Tibial nerve (tissue), 4 donors: ENCODE data around the gene KDM4B. TPM values are rescaled to one million over a fixed set of nuclear protein-coding genes. Genes with fewer than 3 reads are reported as not detected.
"Not testable (repeated sequence)": the region's sequence is repeated elsewhere in the genome, so short reads cannot be mapped to it uniquely, and the experiment has no call there.

Experiments
- DNase-seq, 2 donors: peaks; one replicate each; pipeline ENCODE4 v3.0.0-alpha.2; 2019; ENCODE audit warnings: low spot score in 2 of 2
- H3K27ac ChIP-seq, 4 donors: fragments of 200-600 bp; sonication (generic) in 3 of 4; one replicate each; pipeline ENCODE4 v1.5.1; 2017 to 2019; ENCODE audit warnings: mild to moderate bottlenecking in 1 of 4
- H3K27me3 ChIP-seq, 2 donors: fragments of 200-600 bp; sonication (generic) in 1 of 2; one replicate each; pipeline versions ENCODE4 v1.5.1 to v1.6.0; 2017 to 2019
- H3K36me3 ChIP-seq, 3 donors: fragments of 200-600 bp; sonication (generic); one replicate each; pipeline ENCODE4 v1.5.1; 2018 to 2019
- H3K4me1 ChIP-seq, 4 donors: fragments of 200-600 bp; sonication (generic) in 3 of 4; one replicate each; pipeline ENCODE4 v1.5.1; 2017 to 2019
- H3K4me3 ChIP-seq, 4 donors: fragments of 200-600 bp; sonication (generic) in 3 of 4; one replicate each; pipeline ENCODE4 v1.5.1; 2017 to 2019; ENCODE audit warnings: mild to moderate bottlenecking in 1 of 4, moderate library complexity in 1 of 4
- H3K9me3 ChIP-seq, 4 donors: fragments of 200-600 bp; sonication (generic) in 3 of 4; one replicate each; pipeline ENCODE4 v1.5.1; 2017 to 2019
- EP300 ChIP-seq, 2 donors: sonication (generic); formaldehyde crosslinking; IDR thresholded peaks; one replicate each; pipeline ENCODE4 v1.6.1; 2017; ENCODE audit warnings: antibody characterized with exemption in 2 of 2, mild to moderate bottlenecking in 1 of 2
- POLR2A ChIP-seq, 2 donors: fragments of 450-650 bp; IDR thresholded peaks; one replicate each; pipeline ENCODE4 v1.6.1; 2017; ENCODE audit warnings: antibody characterized with exemption in 2 of 2, mild to moderate bottlenecking in 2 of 2, moderate library complexity in 2 of 2
- WGBS, 2 donors: methylation state at CpG; one replicate each; pipeline ENCODE4 v1.1.5; 2018; 5-methylcytosine and 5-hydroxymethylcytosine counted together
- total RNA-seq, 4 donors: library from RNA; depleted of rRNA; stranded (reverse); fragments of >200 nt; gene quantifications; one replicate each; pipeline ENCODE4 v1.1.0, GENCODE V29; 2016
- TF ChIP-seq, protein P1 (sequence below), 5 experiments: fragments of 200-600 bp in 3 of 5; fragments of 450-650 bp in 2 of 5; sonication (generic) in 3 of 5; IDR thresholded peaks; one replicate each; pipeline ENCODE4 v1.5.1; 2016 to 2019; ENCODE audit warnings: antibody characterized with exemption in 5 of 5, mild to moderate bottlenecking in 3 of 5, moderate library complexity in 2 of 5

The KDM4B gene
- total RNA-seq, 4 donors from 2014 or later = 37.8 to 72.4 (median 57.2) TPM

DNA sequence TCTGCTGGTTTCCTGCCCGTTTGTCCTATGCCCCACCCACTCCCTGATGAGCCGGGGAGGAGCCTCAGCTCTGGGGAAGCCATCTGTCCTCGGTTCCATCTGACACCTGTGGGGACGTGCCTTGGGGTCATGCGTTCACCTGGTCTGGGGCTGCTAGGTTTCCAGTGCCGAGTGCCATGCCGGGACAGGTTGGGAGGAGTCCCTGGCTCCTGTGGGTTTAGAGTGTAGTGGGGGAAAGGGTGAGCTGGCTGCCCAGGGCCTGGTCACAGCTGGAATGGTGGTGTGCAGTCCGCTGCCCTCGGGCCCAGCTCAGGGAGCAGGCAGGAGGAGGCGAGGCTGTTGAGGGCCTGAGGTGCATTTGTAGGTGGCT is 2.5 kb downstream of the KDM4B start:
- H3K27ac ChIP-seq = peak overlapping the region in 2 of 4 donors; percentile 18 to 84

DNA sequence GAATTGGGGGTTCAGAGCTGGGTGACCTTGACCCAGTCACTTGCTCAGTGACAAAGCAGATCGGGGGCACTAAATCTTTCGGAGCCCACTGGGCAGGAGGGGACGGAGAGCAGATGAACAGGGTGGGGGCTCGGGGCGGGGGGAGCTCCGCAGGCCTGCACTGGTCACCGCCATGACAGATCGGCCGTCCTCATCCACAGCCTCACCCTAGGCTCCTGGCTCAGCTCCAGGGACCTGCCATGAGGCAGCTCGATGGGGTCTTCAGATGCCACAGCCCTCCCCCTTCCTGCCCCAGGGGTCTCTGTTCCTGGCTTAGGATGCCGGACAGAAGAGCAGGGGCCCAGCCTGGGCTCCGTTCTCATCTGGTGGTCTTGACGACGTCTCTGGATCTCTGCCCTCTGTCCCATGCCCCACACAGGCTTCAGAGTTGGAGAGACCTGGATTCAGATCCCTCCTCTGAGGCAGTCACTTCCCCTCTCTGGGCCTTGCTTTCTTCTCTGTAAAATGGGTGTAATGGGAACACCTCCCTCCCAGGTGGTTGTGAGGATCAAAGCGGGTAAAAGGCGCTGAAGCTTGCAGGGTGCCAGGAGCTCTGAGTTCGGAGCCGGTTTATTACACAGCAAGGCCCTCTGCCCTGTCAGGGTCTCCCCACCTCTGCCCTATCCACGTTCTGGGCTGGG is 3.0 kb downstream of the KDM4B start:
- Histone ChIP-seq H3K9me3 (no peaks in the 10 kb centered on the region), H3K27ac (peak overlapping the region in 2 of 4 donors; percentile 18 to 84), H3K36me3 (no peaks in the 10 kb centered on the region), H3K27me3 (no peaks in the 10 kb centered on the region), H3K4me1 (peaks cover 0 to 82% (median 53%) of the 10 kb centered on the region in 4 donors), H3K4me3 (no peak overlapping the region)
- TF ChIP-seq POLR2A (IDR thresholded peaks at IDR 0.05) (no peak), EP300 (IDR thresholded peaks at IDR 0.05) (no peak)
- TF ChIP-seq, protein P1, sequence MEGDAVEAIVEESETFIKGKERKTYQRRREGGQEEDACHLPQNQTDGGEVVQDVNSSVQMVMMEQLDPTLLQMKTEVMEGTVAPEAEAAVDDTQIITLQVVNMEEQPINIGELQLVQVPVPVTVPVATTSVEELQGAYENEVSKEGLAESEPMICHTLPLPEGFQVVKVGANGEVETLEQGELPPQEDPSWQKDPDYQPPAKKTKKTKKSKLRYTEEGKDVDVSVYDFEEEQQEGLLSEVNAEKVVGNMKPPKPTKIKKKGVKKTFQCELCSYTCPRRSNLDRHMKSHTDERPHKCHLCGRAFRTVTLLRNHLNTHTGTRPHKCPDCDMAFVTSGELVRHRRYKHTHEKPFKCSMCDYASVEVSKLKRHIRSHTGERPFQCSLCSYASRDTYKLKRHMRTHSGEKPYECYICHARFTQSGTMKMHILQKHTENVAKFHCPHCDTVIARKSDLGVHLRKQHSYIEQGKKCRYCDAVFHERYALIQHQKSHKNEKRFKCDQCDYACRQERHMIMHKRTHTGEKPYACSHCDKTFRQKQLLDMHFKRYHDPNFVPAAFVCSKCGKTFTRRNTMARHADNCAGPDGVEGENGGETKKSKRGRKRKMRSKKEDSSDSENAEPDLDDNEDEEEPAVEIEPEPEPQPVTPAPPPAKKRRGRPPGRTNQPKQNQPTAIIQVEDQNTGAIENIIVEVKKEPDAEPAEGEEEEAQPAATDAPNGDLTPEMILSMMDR (IDR thresholded peaks at IDR 0.05) = no peak
- DNase-seq = no peak
- WGBS, 2 donors = 85% methylated on average over 16 to 19 of the region's 19 CpGs

More for the DNA sequence above, 2.5 kb downstream of the KDM4B start:
- TF ChIP-seq, protein P1 (IDR thresholded peaks at IDR 0.05) = no peak
- TF ChIP-seq POLR2A (IDR thresholded peaks at IDR 0.05) = no peak
- TF ChIP-seq EP300 (IDR thresholded peaks at IDR 0.05) = no peak
- 36 to 38% methylated on average over 10 of the region's 10 CpGs for WGBS, 2 donors
- Histone ChIP-seq H3K9me3 (no peaks in the 10 kb centered on the region), H3K4me1 (peaks cover 0 to 76% (median 48%) of the 10 kb centered on the region in 4 donors), H3K36me3 (no peaks in the 10 kb centered on the region), H3K27me3 (no peaks in the 10 kb centered on the region), H3K4me3 (peak overlapping the region in 3 of 4 donors; percentile 7 to 78 (median 72))
- no peak for DNase-seq

DNA sequence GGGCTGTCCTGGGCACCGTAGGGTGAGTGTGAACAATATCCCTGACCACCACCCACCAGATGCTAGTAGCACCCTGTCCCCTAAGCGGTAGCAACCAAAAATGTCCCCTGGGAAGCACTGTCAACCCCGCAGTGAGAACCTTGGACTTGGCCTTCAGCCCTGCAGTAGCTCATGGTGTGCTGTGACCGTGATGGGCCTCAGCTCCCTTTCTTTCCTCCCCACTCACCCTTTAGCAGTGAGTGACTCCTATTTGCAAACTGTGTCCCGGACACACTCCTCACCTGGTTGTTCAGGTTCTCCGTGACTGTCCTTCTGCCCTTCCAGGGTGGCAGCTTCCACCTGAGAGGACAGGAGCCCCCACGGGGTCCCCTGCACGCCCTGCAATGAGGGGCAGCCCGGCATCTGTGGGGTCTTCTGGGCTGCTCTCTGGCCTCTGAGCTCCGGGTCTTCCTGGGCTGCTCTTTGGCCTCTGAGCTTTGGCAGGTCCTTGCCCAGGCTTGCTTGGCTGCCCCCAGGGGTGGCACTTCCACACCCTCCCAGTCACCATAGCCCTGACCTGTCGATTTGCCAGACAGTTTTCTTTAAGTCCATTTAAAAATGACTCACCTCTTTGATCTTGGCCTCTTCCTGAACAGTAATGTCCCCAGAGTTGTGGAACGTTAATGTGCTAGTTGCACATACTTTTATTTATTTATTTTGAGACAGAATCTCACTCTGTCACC is 3.8 kb downstream of the KDM4B start:
- no peak for DNase-seq
- H3K27ac ChIP-seq = peak overlapping the region in 2 of 4 donors; percentile 14 to 84
- H3K4me3 ChIP-seq = no peak overlapping the region
- WGBS, 2 donors = 78 to 79% methylated on average over 12 of the region's 12 CpGs
- no peak for TF ChIP-seq POLR2A (IDR thresholded peaks at IDR 0.05)
- TF ChIP-seq EP300 (IDR thresholded peaks at IDR 0.05) = no peak
- TF ChIP-seq, protein P1 (IDR thresholded peaks at IDR 0.05) = no peak
- peaks cover 0 to 89% (median 60%) of the 10 kb centered on the region in 4 donors for H3K4me1 ChIP-seq
- H3K9me3 ChIP-seq = no peaks in the 10 kb centered on the region
- no peaks in the 10 kb centered on the region for H3K36me3 ChIP-seq
- no peaks in the 10 kb centered on the region for H3K27me3 ChIP-seq

- H3K36me3 ChIP-seq = no peaks in the 10 kb centered on the region
- H3K4me1 ChIP-seq = peaks cover 3 to 92% (median 66%) of the 10 kb centered on the region in 4 donors
- peak overlapping the region in 3 of 4 donors; percentile 64 to 93 (median 91) for H3K27ac ChIP-seq
- DNase-seq = no peak
- H3K9me3 ChIP-seq = no peaks in the 10 kb centered on the region
- WGBS, 2 donors = 63 to 66% methylated on average over 14 of the region's 14 CpGs
- H3K4me3 ChIP-seq = no peak overlapping the region
- H3K27me3 ChIP-seq = no peaks in the 10 kb centered on the region
- TF ChIP-seq EP300 (IDR thresholded peaks at IDR 0.05) = peak in 1 of 2 donors; percentile 16
- TF ChIP-seq, protein P1 (IDR thresholded peaks at IDR 0.05) = no peak
- TF ChIP-seq POLR2A (IDR thresholded peaks at IDR 0.05) = no peak
Observed at GRCh38 chr19:4974880-4975469, 6.1 kb downstream of the KDM4B start.

DNA sequence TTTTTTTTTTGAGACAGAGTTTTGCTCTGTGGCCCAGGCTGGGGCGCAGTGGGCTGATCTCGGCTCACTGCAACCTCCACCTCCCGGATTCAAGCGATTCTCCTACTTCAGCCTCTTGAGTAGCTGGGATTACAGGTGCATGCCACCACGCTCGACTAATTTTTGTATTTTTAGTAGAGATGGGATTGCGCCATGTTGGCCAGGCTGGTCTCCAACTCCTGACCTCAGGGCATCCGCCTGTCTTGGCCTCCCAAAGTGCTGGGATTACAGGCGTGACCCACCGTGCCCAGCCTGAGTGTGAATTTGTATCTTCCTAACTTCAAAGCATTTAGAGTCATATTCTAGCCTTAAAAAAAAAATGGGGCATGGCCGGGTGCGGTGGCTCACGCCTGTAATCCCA is 6.7 kb downstream of the KDM4B start:
- not testable (repeated sequence) for H3K9me3 ChIP-seq, H3K36me3 ChIP-seq, H3K4me3 ChIP-seq, H3K27me3 ChIP-seq, DNase-seq
- WGBS, 2 donors = 90 to 93% methylated on average over 13 of the region's 13 CpGs
- H3K27ac ChIP-seq = peak overlapping the region; percentile 64 to 93 (median 83)
- H3K4me1 ChIP-seq = peaks cover 3 to 86% (median 62%) of the 10 kb centered on the region in 4 donors
